Epithelial cell of proximal tubule (primary cell): ENCODE measurements around the gene PGK2. TPM values are rescaled to one million over a fixed set of nuclear protein-coding genes. Genes with fewer than 3 reads are reported as not detected.

Experiments used
- DNase-seq: peaks from one replicate; pipeline ENCODE4 v3.0.0-alpha.2; 2011; ENCODE audit warnings: low read depth
- H3K4me3 ChIP-seq: 2 replicates; pipeline ENCODE4 v1.5.1; 2011; ENCODE audit warnings: low read depth, mild to moderate bottlenecking, low read length
- total RNA-seq: library from RNA; depleted of rRNA; stranded (reverse); fragments of >200 nt; gene quantifications from 2 replicates; pipeline ENCODE4 v1.2.3, GENCODE V29; 2015
- TF ChIP-seq, protein P1 (sequence below): conservative IDR thresholded peaks from 2 replicates; pipeline ENCODE4 v1.5.1; 2012; ENCODE audit warnings: low read depth, mild to moderate bottlenecking, low read length

PGK2 gene
- total RNA-seq, 1 donor from 2014 or later: not detected

DNA sequence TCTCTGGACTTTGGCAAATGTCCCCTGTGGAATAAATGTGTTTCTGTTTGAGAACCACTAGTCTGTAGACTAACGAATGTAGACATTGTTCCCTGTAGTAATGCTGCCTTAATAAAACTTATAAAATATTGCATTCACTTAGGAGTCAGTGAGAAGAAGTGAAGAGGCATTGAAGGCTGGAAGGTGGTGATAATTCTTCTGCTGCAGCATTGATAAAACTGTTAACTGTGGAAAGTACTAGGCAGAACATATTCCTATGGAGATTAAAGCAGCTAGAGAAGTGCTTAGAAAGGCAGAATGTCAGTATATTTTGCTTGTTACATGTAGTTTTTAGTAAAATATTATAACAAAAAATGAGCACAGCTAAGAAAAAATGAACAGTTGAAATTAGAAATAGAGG, 4.8 kb downstream of the PGK2 start:
- DNase-seq: no peak
- H3K4me3 ChIP-seq: no peak overlapping the region
- TF ChIP-seq, protein P1, sequence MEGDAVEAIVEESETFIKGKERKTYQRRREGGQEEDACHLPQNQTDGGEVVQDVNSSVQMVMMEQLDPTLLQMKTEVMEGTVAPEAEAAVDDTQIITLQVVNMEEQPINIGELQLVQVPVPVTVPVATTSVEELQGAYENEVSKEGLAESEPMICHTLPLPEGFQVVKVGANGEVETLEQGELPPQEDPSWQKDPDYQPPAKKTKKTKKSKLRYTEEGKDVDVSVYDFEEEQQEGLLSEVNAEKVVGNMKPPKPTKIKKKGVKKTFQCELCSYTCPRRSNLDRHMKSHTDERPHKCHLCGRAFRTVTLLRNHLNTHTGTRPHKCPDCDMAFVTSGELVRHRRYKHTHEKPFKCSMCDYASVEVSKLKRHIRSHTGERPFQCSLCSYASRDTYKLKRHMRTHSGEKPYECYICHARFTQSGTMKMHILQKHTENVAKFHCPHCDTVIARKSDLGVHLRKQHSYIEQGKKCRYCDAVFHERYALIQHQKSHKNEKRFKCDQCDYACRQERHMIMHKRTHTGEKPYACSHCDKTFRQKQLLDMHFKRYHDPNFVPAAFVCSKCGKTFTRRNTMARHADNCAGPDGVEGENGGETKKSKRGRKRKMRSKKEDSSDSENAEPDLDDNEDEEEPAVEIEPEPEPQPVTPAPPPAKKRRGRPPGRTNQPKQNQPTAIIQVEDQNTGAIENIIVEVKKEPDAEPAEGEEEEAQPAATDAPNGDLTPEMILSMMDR: no peak

DNA sequence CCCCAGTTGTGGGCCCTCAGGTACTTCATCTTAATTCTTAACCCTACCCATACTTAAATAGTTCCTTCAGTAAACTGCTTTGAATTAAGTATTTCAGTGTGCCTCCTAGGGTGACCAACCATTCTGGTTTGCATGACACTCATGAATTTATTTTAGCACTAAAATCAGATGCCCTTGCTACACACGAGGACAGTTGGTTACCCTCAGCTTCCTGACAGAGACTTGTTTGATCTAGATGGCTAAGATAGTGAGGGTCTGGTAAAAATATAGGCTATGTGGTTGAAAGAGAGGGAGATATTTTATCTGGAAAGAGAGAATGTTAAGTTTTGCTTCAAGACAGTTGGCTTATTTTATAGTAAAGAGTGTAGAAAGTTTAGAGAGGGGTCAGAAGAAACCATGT, 10.6 kb downstream of the PGK2 start:
- no peak for DNase-seq
- no peak overlapping the region for H3K4me3 ChIP-seq
- TF ChIP-seq, protein P1: no peak

GRCh38 chr6:49775043-49775442, 12.0 kb downstream of the PGK2 start:
- DNase-seq: no peak
- H3K4me3 ChIP-seq: no peak overlapping the region
- TF ChIP-seq, protein P1: no peak

DNA sequence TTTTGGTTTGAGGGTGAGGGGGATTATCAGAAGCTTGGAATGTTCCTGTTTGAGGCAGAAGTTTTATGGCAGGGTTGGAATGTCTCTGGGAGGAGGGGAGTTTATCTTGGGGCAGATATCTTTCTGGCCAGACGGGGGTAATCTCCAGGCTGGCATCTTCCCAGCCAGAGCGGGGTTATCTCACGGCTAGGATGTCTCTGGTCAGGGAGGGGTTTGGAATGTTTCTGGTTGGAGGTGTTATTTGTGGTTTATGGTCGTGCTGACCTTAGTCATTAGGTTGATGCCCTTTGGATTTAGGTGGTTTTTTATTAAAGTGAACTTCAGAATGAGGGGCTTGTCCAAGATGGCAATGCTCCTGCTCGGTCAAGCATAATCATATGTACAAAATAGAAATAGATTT, 14.8 kb downstream of the PGK2 start:
- DNase-seq: no peak
- no peak overlapping the region for H3K4me3 ChIP-seq
- TF ChIP-seq, protein P1: no peak

DNA sequence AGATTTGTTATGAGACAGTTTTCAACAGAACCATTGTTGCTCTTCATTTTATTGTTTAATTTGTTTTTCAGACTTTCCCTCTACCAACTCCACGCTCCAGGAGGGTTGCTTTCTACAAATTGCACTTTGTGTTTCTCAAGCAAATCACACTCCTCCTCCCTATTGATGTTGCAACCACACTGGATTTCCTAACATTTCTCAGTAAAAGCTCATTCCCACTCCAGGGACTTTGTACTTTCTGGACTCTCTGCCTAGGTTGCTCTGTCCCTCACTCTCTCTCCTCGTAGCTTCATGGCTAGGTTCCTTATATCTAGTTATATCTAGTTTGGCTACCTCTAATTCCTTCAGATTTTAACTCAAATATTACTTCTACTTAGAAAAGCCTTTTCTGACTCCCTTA, 20.3 kb downstream of the PGK2 start:
- peak; percentile 20 for DNase-seq
- H3K4me3 ChIP-seq: no peak overlapping the region
- TF ChIP-seq, protein P1: no peak

- no peak for DNase-seq
- TF ChIP-seq, protein P1: no peak
- no peak overlapping the region for H3K4me3 ChIP-seq
Measured at GRCh38 chr6:49764571-49765236, 22.4 kb downstream of the PGK2 start.

- no peak within 1 kb of the TSS for H3K4me3 ChIP-seq
- DNase-seq: no peak
- TF ChIP-seq, protein P1: no peak
Measured at GRCh38 chr6:49744259-49744658, 42.8 kb downstream of the PGK2 start, which contains the start of gene CRISP3. Gene CRISP3 (minus strand): TSS chr6:49744388. CDS start chr6:49744367, 21 bp downstream.
